HG03354 (cell line): ENCODE measurements around the gene IL4R.
"Not testable (repeated sequence)": the region's sequence is repeated elsewhere in the genome, so short reads cannot be mapped to it uniquely, and the experiment has no call there.

Experiments
- ATAC-seq: cut with Tn5 transposase; IDR thresholded peaks from one replicate; pipeline ENCODE4 v1.9.1; 2021; ENCODE audit warnings: mild to moderate bottlenecking; ENCODE audit not compliant: unreplicated experiment, poor library complexity, severe bottlenecking

Gene IL4R

DNA sequence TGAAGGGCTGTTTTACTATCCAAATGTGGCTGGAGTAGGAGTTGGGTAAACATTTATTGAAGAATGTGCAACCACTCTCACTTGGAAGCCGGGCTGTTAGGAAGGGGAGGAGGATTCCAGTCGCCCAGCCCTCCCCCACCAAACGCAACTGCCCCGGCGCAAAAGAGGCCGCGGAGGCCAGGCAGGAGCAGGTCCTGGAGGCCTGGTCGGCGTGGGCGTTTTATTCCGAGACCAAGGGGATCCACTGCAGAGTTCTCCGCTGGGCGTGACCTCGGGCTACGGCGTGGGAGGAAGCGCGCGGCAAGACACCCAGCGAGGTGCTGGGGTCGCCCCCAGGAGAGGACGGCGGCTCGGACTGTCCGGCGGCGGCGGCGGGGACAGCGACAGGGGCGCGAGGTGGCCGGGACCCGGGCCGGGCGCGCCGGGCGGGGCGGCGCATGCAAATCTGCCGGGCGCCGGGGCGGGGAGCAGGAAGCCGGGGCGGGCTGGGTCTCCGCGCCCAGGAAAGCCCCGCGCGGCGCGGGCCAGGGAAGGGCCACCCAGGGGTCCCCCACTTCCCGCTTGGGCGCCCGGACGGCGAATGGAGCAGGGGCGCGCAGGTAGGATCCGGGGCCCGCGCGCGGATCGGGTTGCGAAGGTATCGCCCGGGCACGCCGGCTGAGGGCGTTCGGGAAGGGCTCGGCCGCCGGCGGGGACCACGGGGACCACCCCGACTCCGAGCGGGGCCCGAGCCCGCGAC is at the start of gene IL4R:
IL4R (plus strand) TSS at position 553 of the 739 bp plus-strand sequence. CDS start 26,230 bp downstream, outside the sequence.
- peak; percentile 59 for ATAC-seq

- ATAC-seq, result no peak
Measured at GRCh38 chr16:27264151-27264550, 49.6 kb upstream of the IL4R start.

DNA sequence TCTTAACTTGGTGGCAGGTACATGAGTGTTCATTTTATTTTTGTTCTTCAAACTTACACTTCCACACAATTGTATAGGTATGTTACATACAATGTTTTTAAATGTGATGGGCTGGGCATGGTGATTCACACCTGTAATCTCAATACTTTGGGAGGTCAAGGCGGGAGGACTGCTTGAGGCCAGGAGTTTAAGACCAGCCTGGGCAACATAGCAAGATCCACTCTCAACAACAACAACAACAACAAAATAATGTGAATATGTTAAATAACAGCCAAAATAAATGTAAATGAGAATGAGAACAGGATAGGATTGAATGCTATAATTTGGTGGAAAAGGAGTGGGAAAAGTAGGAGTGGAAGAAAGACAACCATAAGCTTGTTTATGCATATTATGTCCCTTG is 47.8 kb upstream of the IL4R start:
- ATAC-seq, result no peak

GRCh38 chr16:27267037-27267677 is 46.6 kb upstream of the IL4R start:
- ATAC-seq, result no peak

DNA sequence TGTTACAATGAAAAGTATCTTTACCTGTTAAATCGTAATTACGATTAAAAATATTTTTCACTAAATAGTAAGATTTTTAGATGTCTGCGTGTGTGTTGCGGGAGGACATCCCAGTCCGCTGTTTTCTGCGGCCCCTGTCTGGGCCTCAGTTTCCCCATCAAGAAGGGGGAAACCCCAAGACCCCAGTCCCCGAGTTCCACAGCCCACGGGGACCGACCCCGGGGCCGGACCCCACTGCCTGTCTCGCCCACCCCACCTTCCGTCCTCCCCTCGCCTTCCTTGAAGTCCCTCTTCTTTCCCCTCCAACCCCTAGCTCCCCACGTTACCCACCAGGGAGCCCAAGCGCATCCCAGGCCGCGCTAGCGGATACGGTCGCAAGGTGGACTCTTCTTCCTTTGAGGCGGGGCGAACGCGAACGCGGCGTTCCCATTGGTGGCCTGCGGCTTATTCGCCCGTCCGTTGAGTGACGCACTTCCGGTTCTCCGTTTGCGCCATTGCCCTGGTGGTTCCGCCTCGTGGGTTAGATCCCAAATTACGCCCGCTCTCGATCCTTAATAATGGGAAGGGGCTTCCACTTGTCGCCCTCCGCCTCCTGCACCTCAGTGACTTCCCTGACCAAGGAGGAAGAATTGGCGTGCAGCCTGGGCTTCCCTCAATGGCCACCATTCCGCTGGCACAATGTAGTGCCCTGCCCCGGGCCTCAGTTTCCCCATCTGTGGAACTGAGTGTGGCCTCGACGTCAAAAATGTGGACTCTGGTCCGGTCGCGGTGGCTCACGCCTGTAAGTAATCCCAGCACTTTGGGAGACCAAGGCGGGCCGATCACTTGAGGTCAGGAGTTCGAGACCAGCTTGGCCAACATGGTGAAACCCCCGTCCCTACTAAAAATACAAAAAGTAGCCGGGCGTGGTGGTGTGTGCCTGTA is 45.1 kb upstream of the IL4R start, which contains the start of gene NSMCE1:
NSMCE1 (minus strand) TSS at position 397 of the 924 bp plus-strand sequence. CDS start 11,202 bp downstream, outside the sequence.
- peak; percentile 96 for ATAC-seq

- no peak for ATAC-seq
Measured at GRCh38 chr16:27269300-27270150, 44.2 kb upstream of the IL4R start.

- ATAC-seq, result no peak
Measured at GRCh38 chr16:27270349-27270748, 43.4 kb upstream of the IL4R start.

DNA sequence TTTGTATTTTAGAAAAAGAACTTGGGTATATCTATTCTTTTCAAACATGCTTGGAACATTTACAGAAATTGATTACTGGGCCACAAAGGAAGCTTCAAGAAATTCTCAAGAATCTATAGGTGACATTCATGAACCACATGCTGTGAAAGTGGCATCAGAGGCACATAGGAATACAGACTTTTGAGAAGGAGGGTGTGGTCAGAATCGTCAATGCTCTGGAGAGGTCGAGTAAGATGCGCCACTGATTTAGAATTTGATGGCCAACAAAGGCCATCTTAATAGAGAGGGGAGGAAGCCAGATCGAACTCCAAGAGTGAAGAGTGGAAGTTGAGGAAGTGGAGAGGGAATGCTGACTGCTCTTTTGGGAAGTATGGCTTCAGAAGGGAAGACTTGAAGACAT is 41.7 kb upstream of the IL4R start:
- no peak for ATAC-seq

DNA sequence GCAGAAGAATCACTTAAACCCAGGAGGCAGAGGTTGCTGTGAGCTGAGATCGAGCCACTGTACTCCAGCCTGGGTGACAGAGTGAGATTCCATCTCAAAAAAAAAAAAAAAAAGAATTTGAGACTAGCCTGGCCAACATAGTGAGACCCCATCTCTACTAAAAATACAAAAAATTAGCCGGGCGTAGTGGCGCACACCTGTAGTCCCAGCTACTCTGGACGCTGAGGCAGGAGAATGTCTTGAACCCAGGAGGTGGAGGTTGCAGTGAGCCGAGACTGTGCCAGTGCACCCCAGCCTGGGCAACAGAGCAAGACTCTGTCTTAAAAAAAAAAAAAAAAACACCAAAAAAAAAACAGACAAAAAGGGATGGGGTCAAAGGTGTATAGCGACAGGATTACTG is 41.1 kb upstream of the IL4R start:
- not testable (repeated sequence) for ATAC-seq

DNA sequence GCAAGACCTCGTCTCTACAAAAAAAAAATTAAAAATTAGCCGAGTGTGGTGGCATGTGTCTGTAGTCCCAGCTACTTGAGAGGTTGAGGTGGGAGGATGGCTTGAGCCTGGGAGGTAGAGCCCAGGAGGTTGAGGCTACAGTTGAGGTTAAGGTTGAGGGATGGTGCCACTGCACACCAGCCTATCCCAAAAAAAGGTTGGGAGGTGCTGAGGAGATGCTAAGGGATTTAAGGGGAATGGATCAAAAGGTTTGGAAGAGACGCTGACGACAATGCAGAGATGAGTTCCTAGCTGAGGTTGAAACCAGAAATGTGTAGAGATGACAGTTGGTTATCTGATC is 40.5 kb upstream of the IL4R start:
- ATAC-seq, result no peak

DNA sequence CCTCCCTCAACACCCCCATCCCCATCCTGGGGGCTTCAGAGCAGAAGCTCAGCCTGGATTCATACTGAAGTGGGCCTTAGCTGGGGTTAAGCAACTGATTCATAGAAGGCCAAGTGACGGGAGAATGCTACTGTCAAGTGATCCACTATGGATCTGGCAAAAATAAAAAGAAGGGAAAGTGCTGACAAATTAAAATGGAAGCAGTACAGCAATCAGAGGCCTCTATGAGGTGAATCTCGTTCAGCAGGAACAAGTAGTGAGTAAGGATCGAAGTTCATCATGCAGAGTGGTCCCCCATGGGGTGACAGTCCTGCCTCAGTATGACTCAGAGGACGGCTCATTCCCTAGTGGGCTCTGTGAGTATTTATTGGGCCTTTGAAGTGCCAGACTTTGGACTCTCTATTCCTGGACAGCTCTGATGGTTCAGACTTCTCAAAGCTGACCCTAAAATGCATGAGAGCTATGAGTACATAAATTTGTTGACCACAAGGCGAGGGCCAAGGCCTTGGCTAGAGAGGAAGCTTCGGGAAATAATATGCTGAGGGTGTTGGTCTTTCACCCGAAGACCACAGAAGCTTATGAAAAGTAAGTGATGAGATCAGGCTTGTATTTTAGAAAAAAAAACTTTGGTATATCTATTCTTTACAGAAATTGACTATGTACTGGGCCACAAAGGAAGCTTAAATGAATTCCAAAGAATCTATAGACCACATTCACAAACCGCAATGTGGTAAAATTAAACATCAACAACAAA is 39.9 kb upstream of the IL4R start:
- peak; percentile 70 for ATAC-seq

DNA sequence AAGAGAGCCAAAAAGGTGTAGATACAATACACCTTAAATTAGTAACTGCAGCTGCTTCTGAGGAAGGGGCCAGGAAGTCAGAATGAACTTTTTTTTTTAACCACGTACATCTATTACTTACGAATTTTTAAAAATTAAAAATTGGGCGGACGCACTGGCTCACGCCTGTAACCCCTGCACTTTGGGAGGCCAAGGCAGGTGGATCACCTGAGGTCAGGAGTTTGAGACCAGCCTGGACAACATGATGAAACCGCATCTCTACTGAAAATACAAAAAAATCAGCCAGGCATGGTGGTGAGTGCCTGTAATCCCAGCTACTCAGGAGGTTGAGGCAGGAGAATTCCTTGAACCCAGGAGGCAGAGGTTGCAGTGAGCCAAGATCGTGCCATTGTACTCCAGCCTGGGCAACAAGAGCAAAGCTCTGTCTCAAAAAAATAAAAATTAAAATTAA is 39.3 kb upstream of the IL4R start:
- not testable (repeated sequence) for ATAC-seq

GRCh38 chr16:27275394-27275793 is 38.4 kb upstream of the IL4R start:
- ATAC-seq, result no peak

DNA sequence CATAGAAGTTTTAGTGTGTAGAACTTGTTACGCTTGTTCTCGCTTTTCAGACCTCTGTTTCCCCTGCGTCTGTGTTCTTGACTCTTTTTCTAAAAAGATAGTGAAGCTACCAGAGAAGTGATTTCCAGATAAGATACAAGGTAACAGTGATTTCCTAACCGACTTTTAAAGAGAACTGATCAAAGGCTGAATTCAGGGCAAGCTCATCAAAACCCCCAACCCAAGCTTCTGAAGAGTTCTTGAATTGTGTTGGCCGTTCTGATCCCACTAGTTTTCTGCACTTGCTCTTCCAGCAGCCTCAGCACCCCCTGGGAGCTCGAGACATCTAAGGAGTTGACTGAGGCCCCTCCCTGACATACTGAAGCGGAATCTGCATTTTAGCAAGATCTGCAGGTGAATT is 32.5 kb upstream of the IL4R start:
- ATAC-seq, result no peak

DNA sequence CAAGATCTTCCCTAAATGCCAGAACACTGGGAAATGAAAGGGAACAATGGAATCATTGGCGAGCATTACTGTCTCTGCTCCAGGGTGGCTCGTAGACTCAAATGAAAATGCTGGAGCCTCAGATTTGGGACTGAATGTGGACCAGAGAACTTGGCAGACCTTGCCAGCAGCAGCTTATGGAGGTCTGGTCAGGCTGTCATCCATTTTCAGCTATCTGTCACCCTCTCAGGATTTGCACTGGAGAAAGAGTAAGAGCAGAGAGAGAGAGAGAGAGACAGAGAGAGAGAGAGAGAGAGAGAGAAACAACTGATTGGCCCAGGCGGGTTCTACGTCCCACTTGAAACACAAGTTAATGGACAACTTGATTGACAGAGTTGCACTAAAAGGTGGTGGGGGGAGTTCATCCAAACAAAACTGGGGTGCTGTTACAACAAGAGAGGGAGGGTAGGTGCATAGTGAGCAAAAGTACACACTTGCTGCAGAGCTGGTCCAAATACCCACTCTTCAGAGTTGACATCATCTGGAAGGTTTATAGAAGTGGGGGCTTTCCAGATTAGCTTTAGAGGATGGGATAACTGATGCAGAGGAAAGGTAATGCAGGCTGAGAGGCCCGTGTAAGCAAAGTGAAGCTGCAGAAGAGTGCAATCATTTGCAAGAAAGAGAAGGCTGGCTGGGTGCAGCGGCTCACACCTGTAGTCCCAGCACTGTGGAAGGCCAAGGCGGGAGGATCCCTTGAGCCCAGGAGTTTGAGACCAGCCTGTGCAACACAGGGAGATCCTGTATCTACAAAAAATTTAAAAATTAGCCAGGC is 28.7 kb upstream of the IL4R start:
- ATAC-seq, result no peak

GRCh38 chr16:27285676-27286196 is 28.0 kb upstream of the IL4R start:
- ATAC-seq, result no peak

- no peak for ATAC-seq
Measured at GRCh38 chr16:27286451-27286850, 27.3 kb upstream of the IL4R start.
